Cardiac muscle cell (in vitro differentiated cells and primary cell): ENCODE data around the gene HS3ST3B1. TPM values are rescaled to one million over a fixed set of nuclear protein-coding genes. Genes with fewer than 3 reads are reported as not detected.

ENCODE experiments used
- DNase-seq, 2 donors: peaks; one replicate each; pipeline versions ENCODE4 v3.0.0 to v3.0.0-alpha.2; 2010 to 2017; ENCODE audit warnings: low read depth in 1 of 2, low spot score in 1 of 2
- H3K27ac ChIP-seq: fragments of 200-600 bp; sonication (generic); 2 replicates; pipeline ENCODE4 v1.5.1; 2016
- H3K27me3 ChIP-seq: fragments of 200-600 bp; sonication (generic); 2 replicates; pipeline ENCODE4 v1.6.0; 2016; ENCODE audit warnings: control low read depth
- H3K36me3 ChIP-seq: fragments of 200-600 bp; sonication (generic); 2 replicates; pipeline ENCODE4 v1.5.1; 2016; ENCODE audit warnings: control low read depth
- H3K4me1 ChIP-seq: fragments of 200-600 bp; sonication (generic); 2 replicates; pipeline ENCODE4 v1.8.1; 2017; ENCODE audit warnings: low read depth, mild to moderate bottlenecking, mixed run types
- H3K4me3 ChIP-seq: fragments of 200-600 bp; sonication (generic); 2 replicates; pipeline ENCODE4 v1.5.1; 2016; ENCODE audit warnings: mild to moderate bottlenecking
- H3K9me3 ChIP-seq: fragments of 200-600 bp; sonication (generic); 2 replicates; pipeline ENCODE4 v1.5.1; 2017; ENCODE audit warnings: low read depth, mild to moderate bottlenecking, control low read depth
- polyA plus RNA-seq: library from polyadenylated mRNA; unstranded; fragments of >200 nt; fragmentation: Nextera tagmentation; extraction: Ambion mirVana; gene quantifications from 2 replicates; pipeline ENCODE4 v1.2.1, GENCODE V29; 2016
- total RNA-seq: library from RNA; depleted of rRNA; stranded (reverse); fragments of >200 nt; gene quantifications from 2 replicates; pipeline ENCODE4 v1.2.3, GENCODE V29; 2016
- TF ChIP-seq, protein P1 (sequence below): IDR thresholded peaks from 2 replicates; pipeline ENCODE4 v1.5.1; 2012; ENCODE audit warnings: low read depth, mild to moderate bottlenecking, low read length

HS3ST3B1 gene
- total and polyA plus RNA-seq, 2 experiments from 2014 or later: 2.1 to 7.9 TPM

DNA sequence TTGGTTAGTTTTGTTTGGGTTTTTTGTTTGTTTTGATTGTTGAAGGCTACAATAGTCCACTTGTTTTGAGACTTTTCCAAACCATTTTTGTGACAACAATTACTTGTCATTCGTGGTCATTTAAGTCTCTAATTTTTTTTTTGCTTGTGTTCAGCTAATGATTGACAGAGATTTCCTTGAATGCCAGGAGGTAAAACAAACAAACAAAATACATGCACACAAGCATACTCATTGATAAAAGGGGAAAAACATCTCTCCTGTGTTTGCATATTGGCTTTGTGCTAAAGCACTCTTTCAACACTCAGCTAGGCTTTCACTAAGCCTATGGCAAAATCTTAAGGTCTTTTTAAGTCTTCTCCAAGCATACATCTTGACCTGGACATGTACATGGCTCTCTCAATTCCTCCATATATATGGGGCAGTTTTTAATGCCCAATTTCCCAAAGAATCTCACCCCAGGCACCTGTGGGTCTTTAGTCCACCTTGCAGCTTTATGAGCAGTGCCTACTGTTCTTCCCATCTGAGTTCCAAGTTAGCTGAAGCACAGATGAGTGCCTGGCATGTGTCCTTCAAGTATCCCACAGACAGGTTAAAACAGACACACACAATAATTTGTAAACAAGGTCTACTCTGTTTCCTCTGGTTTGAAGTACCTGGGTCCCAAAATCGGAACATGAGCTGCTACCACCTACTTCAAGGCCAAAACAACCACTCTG lies 24.2 kb upstream of the HS3ST3B1 start:
- Histone ChIP-seq H3K4me1 (no peaks in the 10 kb centered on the region), H3K4me3 (no peak overlapping the region), H3K27ac (no peak overlapping the region), H3K27me3 (no peaks in the 10 kb centered on the region), H3K36me3 (no peaks in the 10 kb centered on the region), H3K9me3 (no peaks in the 10 kb centered on the region)
- TF ChIP-seq, protein P1, sequence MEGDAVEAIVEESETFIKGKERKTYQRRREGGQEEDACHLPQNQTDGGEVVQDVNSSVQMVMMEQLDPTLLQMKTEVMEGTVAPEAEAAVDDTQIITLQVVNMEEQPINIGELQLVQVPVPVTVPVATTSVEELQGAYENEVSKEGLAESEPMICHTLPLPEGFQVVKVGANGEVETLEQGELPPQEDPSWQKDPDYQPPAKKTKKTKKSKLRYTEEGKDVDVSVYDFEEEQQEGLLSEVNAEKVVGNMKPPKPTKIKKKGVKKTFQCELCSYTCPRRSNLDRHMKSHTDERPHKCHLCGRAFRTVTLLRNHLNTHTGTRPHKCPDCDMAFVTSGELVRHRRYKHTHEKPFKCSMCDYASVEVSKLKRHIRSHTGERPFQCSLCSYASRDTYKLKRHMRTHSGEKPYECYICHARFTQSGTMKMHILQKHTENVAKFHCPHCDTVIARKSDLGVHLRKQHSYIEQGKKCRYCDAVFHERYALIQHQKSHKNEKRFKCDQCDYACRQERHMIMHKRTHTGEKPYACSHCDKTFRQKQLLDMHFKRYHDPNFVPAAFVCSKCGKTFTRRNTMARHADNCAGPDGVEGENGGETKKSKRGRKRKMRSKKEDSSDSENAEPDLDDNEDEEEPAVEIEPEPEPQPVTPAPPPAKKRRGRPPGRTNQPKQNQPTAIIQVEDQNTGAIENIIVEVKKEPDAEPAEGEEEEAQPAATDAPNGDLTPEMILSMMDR: no peak
- DNase-seq: no peak

DNA sequence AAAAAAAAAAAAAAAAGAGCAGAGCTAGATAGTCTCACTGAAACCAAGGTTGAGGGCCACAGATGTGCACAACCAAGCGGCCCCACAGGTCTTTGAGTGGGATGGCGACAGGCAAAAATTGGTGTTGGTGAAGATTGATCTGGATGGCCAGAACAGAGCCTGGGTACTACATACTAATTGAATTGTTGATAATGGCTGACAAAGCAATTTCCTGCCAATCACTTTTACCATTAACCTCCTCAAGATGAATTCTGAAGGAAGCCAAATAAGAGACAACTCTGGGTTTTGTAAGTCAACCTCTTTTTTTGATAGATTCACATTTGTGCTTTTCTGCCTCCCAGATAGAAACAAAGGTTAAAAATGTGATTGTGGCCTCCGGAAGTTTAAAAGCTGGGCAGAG lies 19.4 kb upstream of the HS3ST3B1 start:
- DNase-seq: no peak
- H3K9me3 ChIP-seq: no peaks in the 10 kb centered on the region
- H3K36me3 ChIP-seq: no peaks in the 10 kb centered on the region
- TF ChIP-seq, protein P1: no peak
- no peak overlapping the region for H3K4me3 ChIP-seq
- H3K27ac ChIP-seq: no peak overlapping the region
- H3K4me1 ChIP-seq: no peaks in the 10 kb centered on the region
- H3K27me3 ChIP-seq: no peaks in the 10 kb centered on the region

DNA sequence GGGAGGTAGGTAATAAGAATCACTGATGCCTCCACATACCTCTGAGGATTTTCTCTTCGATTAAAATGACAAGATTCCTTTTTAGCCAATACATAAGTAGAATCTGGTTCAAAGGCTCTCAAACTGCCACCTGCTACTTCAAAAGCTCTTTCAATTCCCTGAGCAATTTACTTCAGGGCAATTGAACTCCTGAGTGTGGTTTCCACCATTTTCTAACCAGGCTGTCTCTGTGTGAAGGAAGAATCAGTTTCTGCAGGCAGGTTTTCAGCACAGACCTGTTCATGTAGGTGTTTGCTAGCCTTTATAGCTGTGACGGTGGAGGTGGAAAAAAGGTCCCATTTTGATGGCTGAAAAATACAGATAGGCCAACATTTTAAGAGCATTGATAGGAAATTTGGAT lies 18.2 kb upstream of the HS3ST3B1 start:
- Histone ChIP-seq H3K27ac (no peak overlapping the region), H3K4me1 (no peaks in the 10 kb centered on the region), H3K27me3 (no peaks in the 10 kb centered on the region), H3K36me3 (no peaks in the 10 kb centered on the region), H3K4me3 (no peak overlapping the region), H3K9me3 (no peaks in the 10 kb centered on the region)
- TF ChIP-seq, protein P1: no peak
- DNase-seq: no peak

DNA sequence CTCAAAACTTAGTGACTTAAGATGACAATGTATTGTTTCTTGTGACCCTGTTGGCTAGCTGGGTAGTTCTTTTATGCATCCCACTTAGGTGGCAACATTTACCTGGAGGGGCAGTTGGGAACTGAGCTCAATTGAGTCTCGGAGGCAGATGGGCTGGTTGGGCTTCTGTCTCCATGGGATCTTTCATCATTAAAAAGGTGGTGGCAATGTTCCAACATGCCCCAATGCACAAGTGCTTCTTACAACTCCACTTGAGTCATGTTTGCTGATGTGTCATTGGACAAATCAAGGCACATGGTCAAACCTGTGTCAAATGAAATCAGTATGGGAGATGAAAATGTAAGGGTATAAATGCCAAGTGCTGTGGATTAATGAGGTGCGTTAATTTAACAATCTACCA lies 11.7 kb upstream of the HS3ST3B1 start:
- peaks cover 15% of the 10 kb centered on the region for H3K27me3 ChIP-seq
- TF ChIP-seq, protein P1: no peak

DNA sequence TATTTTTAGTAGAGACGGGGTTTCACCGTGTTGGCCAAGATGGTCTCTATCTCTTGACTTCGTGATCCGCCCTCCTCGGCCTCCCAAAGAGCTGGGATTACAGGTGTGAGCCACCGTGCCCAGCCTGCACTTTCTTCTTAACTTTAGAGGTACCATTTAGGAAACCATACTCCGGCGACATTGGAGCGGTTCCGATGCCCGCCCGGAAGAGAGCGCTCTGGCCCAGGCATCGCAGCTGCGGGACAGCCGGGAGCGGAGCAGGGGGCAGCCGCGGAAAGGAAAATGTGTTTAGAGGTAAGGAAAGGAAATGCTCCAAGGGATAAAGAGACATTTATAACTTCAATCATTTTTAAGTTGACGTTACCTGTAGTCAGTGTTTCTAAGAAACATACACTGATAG lies 6.0 kb upstream of the HS3ST3B1 start:
- DNase-seq: no peak
- peaks cover 72% of the 10 kb centered on the region for H3K27me3 ChIP-seq

More for the DNA sequence above, 11.7 kb upstream of the HS3ST3B1 start:
- DNase-seq: no peak
- H3K36me3 ChIP-seq: no peaks in the 10 kb centered on the region
- H3K4me1 ChIP-seq: no peaks in the 10 kb centered on the region
- H3K9me3 ChIP-seq: no peaks in the 10 kb centered on the region
- H3K27ac ChIP-seq: no peak overlapping the region
- no peak overlapping the region for H3K4me3 ChIP-seq

More for the DNA sequence above, 6.0 kb upstream of the HS3ST3B1 start:
- no peaks in the 10 kb centered on the region for H3K36me3 ChIP-seq
- TF ChIP-seq, protein P1: no peak
- no peaks in the 10 kb centered on the region for H3K9me3 ChIP-seq
- H3K4me3 ChIP-seq: no peak overlapping the region
- no peaks in the 10 kb centered on the region for H3K4me1 ChIP-seq
- no peak overlapping the region for H3K27ac ChIP-seq
